H9 (cell line): ENCODE results near the gene CDC6. TPM values are rescaled to one million over a fixed set of nuclear protein-coding genes. Genes with fewer than 3 reads are reported as not detected.

ENCODE experiments used
- DNase-seq: peaks from one replicate; pipeline ENCODE4 v3.0.0-alpha.2; 2017
- H2AFZ ChIP-seq: one replicate; pipeline ENCODE4 v1.6.1; 2013; ENCODE audit warnings: mild to moderate bottlenecking, low read length, control low read depth, moderate library complexity
- H2AK5ac ChIP-seq: 2 replicates; pipeline ENCODE4 v1.6.1; 2013; ENCODE audit warnings: low read length, control low read depth, mixed read lengths; ENCODE audit not compliant: insufficient read length
- H2BK120ac ChIP-seq: one replicate; pipeline ENCODE4 v1.6.1; 2013; ENCODE audit warnings: low read depth, mild to moderate bottlenecking, low read length, control low read depth, inconsistent platforms; ENCODE audit not compliant: poor library complexity, severe bottlenecking
- H2BK12ac ChIP-seq: 2 replicates; pipeline ENCODE4 v1.6.1; 2013; ENCODE audit warnings: low read length, control low read depth, mixed read lengths, low read depth; ENCODE audit not compliant: insufficient read length
- H2BK15ac ChIP-seq: 2 replicates; pipeline ENCODE4 v1.6.1; 2013; ENCODE audit warnings: low read depth, low read length, control low read depth
- H2BK20ac ChIP-seq: one replicate; pipeline ENCODE4 v1.6.1; 2013; ENCODE audit warnings: low read depth, mild to moderate bottlenecking, low read length, control low read depth, inconsistent platforms; ENCODE audit not compliant: poor library complexity, severe bottlenecking
- H2BK5ac ChIP-seq: 2 replicates; pipeline ENCODE4 v1.6.1; 2013; ENCODE audit warnings: low read length, control low read depth, mixed read lengths; ENCODE audit not compliant: insufficient read length
- H3K14ac ChIP-seq: 2 replicates; pipeline ENCODE4 v1.6.1; 2013; ENCODE audit warnings: low read length, control low read depth; ENCODE audit not compliant: insufficient read depth
- H3K18ac ChIP-seq: 2 replicates; pipeline ENCODE4 v1.6.1; 2013; ENCODE audit warnings: low read depth, mild to moderate bottlenecking, mixed read lengths, low read length, control low read depth; ENCODE audit not compliant: insufficient read length
- H3K23ac ChIP-seq: 2 replicates; pipeline ENCODE4 v1.6.1; 2013; ENCODE audit warnings: low read length, control low read depth, mixed read lengths, low read depth; ENCODE audit not compliant: insufficient read length
- H3K23me2 ChIP-seq: 2 replicates; pipeline ENCODE4 v1.6.1; 2013; ENCODE audit warnings: low read depth, mild to moderate bottlenecking, mixed read lengths, low read length, control low read depth; ENCODE audit not compliant: insufficient read length, poor library complexity, severe bottlenecking
- H3K27ac ChIP-seq: 2 replicates; pipeline ENCODE4 v1.5.1; 2013; ENCODE audit warnings: low read length, control low read depth, mixed read lengths, low read depth; ENCODE audit not compliant: insufficient read length
- H3K27me3 ChIP-seq: 2 replicates; pipeline ENCODE4 v1.6.1; 2013; ENCODE audit warnings: low read length, control low read depth, inconsistent platforms; ENCODE audit not compliant: insufficient read depth
- H3K4ac ChIP-seq: 2 replicates; pipeline ENCODE4 v1.6.1; 2013; ENCODE audit warnings: low read depth, mild to moderate bottlenecking, control low read depth, inconsistent platforms, low read length, moderate library complexity
- H3K4me1 ChIP-seq: 2 replicates; pipeline ENCODE4 v1.6.1; 2013; ENCODE audit warnings: low read length, control low read depth, inconsistent platforms; ENCODE audit not compliant: insufficient read depth
- H3K4me2 ChIP-seq: 2 replicates; pipeline ENCODE4 v1.6.1; 2013; ENCODE audit warnings: low read length, control low read depth, mixed read lengths; ENCODE audit not compliant: insufficient read length, insufficient read depth
- H3K56ac ChIP-seq: 2 replicates; pipeline ENCODE4 v1.6.1; 2013; ENCODE audit warnings: low read depth, mild to moderate bottlenecking, mixed read lengths, low read length, control low read depth; ENCODE audit not compliant: insufficient read length
- H3K79me1 ChIP-seq: 2 replicates; pipeline ENCODE4 v1.6.1; 2013; ENCODE audit warnings: low read depth, mild to moderate bottlenecking, moderate library complexity, low read length, control low read depth, inconsistent platforms; ENCODE audit not compliant: insufficient read depth, poor library complexity, severe bottlenecking
- H3K79me2 ChIP-seq: 2 replicates; pipeline ENCODE4 v1.6.1; 2013; ENCODE audit warnings: low read length, control low read depth, inconsistent platforms; ENCODE audit not compliant: insufficient read depth
- H3K9ac ChIP-seq: 2 replicates; pipeline ENCODE4 v1.6.1; 2013; ENCODE audit warnings: low read length, control low read depth, mixed read lengths; ENCODE audit not compliant: insufficient read length; ENCODE audit errors: extremely low read depth
- H3K9me3 ChIP-seq: one replicate; pipeline ENCODE4 v1.6.1; 2013; ENCODE audit warnings: low read depth, low read length, inconsistent platforms; ENCODE audit not compliant: control insufficient read depth
- H3T11ph ChIP-seq: one replicate; pipeline ENCODE4 v1.6.1; 2013; ENCODE audit warnings: mild to moderate bottlenecking, low read length, control low read depth, inconsistent platforms
- H4K20me1 ChIP-seq: one replicate; pipeline ENCODE4 v1.6.1; 2013; ENCODE audit not compliant: control insufficient read depth, insufficient read length, insufficient read depth
- H4K5ac ChIP-seq: 2 replicates; pipeline ENCODE4 v1.6.1; 2013; ENCODE audit warnings: low read depth, mild to moderate bottlenecking, mixed read lengths, low read length, control low read depth; ENCODE audit not compliant: insufficient read length
- H4K8ac ChIP-seq: replicated peaks from 2 replicates; pipeline ENCODE4 v1.6.1; 2013; ENCODE audit warnings: low read length, control low read depth, mixed read lengths, low read depth; ENCODE audit not compliant: insufficient read length
- H4K91ac ChIP-seq: 2 replicates; pipeline ENCODE4 v1.6.1; 2013; ENCODE audit warnings: low read depth, mild to moderate bottlenecking, moderate library complexity, mixed read lengths, low read length, control low read depth; ENCODE audit not compliant: insufficient read length
- H3K27ac Mint-ChIP-seq, 3 experiments: 2 replicates in 2 of 3; 3 replicates in 1 of 3; pipeline ENCODE4 v1.8.0; 2020 to 2021; ENCODE audit warnings: mixed read lengths in 3 of 3, mild to moderate bottlenecking in 1 of 3, moderate library complexity in 1 of 3
- H3K27me3 Mint-ChIP-seq: 2 replicates; pipeline ENCODE4 v1.8.0; 2021; ENCODE audit warnings: low read depth, mild to moderate bottlenecking, moderate library complexity, mixed read lengths
- H3K36me3 Mint-ChIP-seq, 3 experiments: 2 replicates in 2 of 3; 3 replicates in 1 of 3; pipeline ENCODE4 v1.8.0; 2020 to 2021; ENCODE audit warnings: low read depth in 3 of 3, mixed read lengths in 3 of 3; ENCODE audit not compliant: insufficient read depth in 1 of 3
- H3K4me1 Mint-ChIP-seq, 2 experiments: 2 replicates each; pipeline ENCODE4 v1.8.0; 2020; ENCODE audit warnings: mixed read lengths in 2 of 2
- H3K4me3 Mint-ChIP-seq, 2 experiments: 2 replicates in 1 of 2; 3 replicates in 1 of 2; pipeline ENCODE4 v1.8.0; 2020 to 2021; ENCODE audit warnings: mild to moderate bottlenecking in 2 of 2, mixed read lengths in 2 of 2, moderate library complexity in 1 of 2
- H3K9me3 Mint-ChIP-seq, 2 experiments: 2 replicates in 1 of 2; 3 replicates in 1 of 2; pipeline ENCODE4 v1.8.0; 2020; ENCODE audit warnings: mild to moderate bottlenecking in 2 of 2, mixed read lengths in 2 of 2, moderate library complexity in 1 of 2
- WGBS: extraction: QIAGEN DNeasy Blood & Tissue Kit; methylation state at CpG from one replicate; pipeline ENCODE4 v1.1.7; 2013; ENCODE audit warnings: missing lambda C conversion rate, low lambda C conversion rate, mixed read lengths; ENCODE audit not compliant: insufficient read length; ENCODE audit errors: extremely low coverage; 5-methylcytosine and 5-hydroxymethylcytosine counted together
- total RNA-seq: library from RNA; stranded (reverse); gene quantifications from 2 replicates; pipeline ENCODE4 v1.2.1, GENCODE V29; 2021
- TF ChIP-seq, protein P1 (sequence below): fragments of 200-600 bp; sonication (generic); conservative IDR thresholded peaks from 3 replicates; pipeline ENCODE4 v1.8.0; 2021; ENCODE audit warnings: antibody characterized with exemption, mild to moderate bottlenecking

The CDC6 gene
- total RNA-seq, 1 experiment from 2014 or later, result 131 TPM

DNA sequence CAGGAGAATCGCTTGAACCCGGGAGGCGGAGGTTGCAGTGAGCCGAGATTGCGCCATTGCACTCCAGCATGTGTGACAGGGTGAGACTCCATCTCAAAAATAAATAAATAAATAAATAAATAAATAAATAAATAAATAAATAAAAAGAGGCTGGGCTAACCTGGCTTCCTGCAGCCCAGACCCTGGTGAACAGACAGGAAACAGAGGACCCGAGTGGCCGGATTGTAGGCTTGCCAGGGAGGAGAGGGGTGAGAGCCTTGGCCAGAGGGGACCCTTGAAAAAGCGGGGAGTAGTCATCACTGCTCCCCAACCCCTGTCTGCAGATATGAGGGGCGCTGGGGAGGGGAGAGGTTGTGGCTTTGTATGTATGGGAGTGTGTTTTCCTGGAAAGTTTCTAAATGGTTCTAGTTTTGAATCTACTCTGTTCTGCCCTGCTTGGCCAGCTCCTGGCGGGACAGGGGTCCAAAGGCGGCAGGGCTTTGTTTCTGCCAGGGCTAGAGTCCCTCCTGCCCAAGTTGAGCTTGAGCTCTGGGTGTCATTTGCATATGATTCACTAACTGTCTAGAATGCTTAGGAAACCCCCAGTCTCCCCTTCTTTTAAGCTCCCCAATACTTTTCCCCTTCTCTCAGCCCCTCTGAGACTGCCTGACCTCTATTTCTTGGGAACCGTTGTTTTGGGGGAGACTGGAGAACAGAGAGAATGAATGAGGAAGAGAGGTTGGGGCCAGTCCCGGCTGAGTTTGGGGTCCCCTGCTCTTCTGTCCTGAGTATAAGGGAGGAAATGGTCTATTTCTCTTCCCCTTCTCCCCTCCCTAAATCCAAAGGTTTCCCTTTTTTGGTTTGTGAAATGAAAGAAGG lies 37.7 kb downstream of the CDC6 start:
- no CpG with 5 or more reads among the region's 13 CpGs for WGBS
- TF ChIP-seq, protein P1, sequence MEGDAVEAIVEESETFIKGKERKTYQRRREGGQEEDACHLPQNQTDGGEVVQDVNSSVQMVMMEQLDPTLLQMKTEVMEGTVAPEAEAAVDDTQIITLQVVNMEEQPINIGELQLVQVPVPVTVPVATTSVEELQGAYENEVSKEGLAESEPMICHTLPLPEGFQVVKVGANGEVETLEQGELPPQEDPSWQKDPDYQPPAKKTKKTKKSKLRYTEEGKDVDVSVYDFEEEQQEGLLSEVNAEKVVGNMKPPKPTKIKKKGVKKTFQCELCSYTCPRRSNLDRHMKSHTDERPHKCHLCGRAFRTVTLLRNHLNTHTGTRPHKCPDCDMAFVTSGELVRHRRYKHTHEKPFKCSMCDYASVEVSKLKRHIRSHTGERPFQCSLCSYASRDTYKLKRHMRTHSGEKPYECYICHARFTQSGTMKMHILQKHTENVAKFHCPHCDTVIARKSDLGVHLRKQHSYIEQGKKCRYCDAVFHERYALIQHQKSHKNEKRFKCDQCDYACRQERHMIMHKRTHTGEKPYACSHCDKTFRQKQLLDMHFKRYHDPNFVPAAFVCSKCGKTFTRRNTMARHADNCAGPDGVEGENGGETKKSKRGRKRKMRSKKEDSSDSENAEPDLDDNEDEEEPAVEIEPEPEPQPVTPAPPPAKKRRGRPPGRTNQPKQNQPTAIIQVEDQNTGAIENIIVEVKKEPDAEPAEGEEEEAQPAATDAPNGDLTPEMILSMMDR, result no peak
- H2BK12ac ChIP-seq, result no peak overlapping the region
- H2AK5ac ChIP-seq, result no peak overlapping the region
- no peaks in the 10 kb centered on the region for H4K20me1 ChIP-seq
- Mint-ChIP-seq H3K36me3 (no peaks in the 10 kb centered on the region; a peak in 1 of 7 replicates), H3K27ac (no peak overlapping the region), H3K4me1 (peaks cover 28 to 39% of the 10 kb centered on the region in 2 experiments), H3K4me3 (no peak overlapping the region), H3K27me3 (peaks cover 18% of the 10 kb centered on the region), H3K9me3 (no peaks in the 10 kb centered on the region)
- no peak for DNase-seq
- no peak overlapping the region for H3K4ac ChIP-seq
- H2BK15ac ChIP-seq, result no peak overlapping the region
- no peak overlapping the region for H3K9ac ChIP-seq
- no peak overlapping the region for H4K5ac ChIP-seq
- no peak overlapping the region for H3K14ac ChIP-seq
- no peak overlapping the region for H4K91ac ChIP-seq
- no peaks in the 10 kb centered on the region for H3K79me1 ChIP-seq
- no peak overlapping the region for H3K23ac ChIP-seq
- H3K18ac ChIP-seq, result no peak overlapping the region
- no peak overlapping the region for H2BK120ac ChIP-seq
- no peaks in the 10 kb centered on the region for H3K9me3 ChIP-seq
- H3K27me3 ChIP-seq, result no peaks in the 10 kb centered on the region
- no peak overlapping the region for H4K8ac ChIP-seq
- H3K4me2 ChIP-seq, result no peak overlapping the region
- no peak overlapping the region for H2BK20ac ChIP-seq
- no peak overlapping the region for H2AFZ ChIP-seq
- no peak overlapping the region for H3T11ph ChIP-seq
- no peak overlapping the region for H3K56ac ChIP-seq
- peaks cover 3% of the 10 kb centered on the region; the same call in 1 of the 2 replicates for H3K79me2 ChIP-seq
- no peak overlapping the region for H2BK5ac ChIP-seq
- no peaks in the 10 kb centered on the region for H3K23me2 ChIP-seq
- H3K4me1 ChIP-seq, result no peaks in the 10 kb centered on the region; the same call in 1 of the 2 replicates
- no peak overlapping the region for H3K27ac ChIP-seq
